DMS 273 (cell line): ENCODE data around the gene SAMD4B.

Experiments
- DNase-seq: peaks from one replicate; lab custom pipeline; 2025; ENCODE audit not compliant: unreplicated experiment; lab: John Stamatoyannopoulos, UW

The SAMD4B gene

GRCh38 chr19:39407660-39408391, 65.6 kb downstream of the SAMD4B start:
- DNase-seq: no peak

GRCh38 chr19:39408392-39409207, 66.4 kb downstream of the SAMD4B start:
- DNase-seq: peak; percentile 47

- peak; percentile 71 for DNase-seq
These were observed 67.2 kb downstream of the SAMD4B start for GRCh38 chr19:39409208-39410016.

DNA sequence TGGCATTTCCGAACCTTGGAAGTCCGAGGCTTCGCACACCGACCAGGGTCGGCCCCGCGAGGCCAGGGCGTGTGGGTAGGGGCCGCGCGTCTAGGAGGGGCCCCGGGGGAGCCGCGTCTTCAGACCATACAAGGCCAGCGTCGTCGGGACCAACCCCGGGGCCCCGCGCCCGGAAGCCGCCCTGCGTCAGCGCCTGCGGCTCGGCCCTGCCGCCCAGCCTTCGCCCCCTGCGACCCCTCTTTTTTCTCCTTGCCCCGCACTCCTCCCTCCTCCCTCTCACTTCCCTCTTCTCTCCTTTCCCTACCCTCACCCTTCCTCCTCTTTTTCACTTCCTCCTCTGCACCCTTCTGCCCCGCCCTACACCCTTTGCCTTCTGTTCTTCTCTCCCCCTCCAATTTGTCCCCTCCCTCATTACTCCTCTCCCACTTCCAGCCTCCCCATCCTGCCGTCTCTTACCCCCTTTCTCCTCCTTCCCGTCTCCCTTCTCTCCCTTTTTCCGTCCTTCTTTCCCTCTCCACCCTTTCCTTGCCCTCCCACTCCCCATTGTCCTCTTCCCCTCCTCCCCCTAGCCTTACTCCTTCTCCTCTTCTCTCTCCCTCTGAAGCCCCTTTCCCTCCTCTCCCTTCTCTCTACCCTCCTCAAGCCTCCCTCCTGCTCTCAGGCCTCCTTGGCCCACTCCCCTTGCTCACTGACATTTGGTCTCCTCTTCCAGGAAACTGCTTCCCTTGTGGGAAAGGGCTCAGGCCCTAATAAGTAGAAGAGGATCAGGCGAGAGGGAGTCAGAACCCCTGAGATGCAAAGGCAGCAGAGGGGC, 68.0 kb downstream of the SAMD4B start:
- peak; percentile 71 for DNase-seq

GRCh38 chr19:39410831-39411080, 68.5 kb downstream of the SAMD4B start:
- no peak for DNase-seq

DNA sequence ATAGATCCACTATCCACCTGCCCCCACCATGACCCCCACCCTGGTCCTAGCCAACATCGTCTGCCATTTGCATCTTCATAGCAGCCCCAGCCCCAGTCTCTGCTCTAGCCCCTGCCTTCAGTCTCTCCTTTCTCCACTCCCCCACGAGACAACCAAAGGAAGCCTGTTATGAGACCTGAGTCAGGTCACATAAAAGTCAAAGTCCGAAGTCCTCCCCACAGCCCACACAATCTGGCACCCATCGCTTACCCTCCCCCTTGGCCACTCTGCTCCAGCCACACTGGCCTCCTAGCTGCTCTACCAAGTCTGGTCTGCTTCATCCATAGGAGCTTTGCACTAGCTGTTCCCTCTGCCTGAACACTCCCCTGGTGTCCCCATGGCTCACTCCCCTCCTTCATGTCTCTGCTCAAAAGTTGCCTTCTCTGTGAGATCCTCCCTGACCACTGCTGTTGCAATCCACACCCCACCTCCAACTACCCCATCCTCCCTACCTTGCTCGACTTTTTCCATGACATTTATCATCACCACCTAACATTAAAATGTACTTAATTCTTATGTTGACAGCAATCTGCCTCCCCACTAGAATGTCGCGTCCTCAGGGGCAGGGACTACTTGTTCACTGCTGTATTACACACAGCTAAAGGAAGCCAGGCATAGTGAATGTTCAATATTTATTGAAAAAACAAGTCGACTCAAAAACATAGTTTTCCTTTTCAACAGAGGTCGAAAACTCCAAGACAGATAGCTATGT, 69.0 kb downstream of the SAMD4B start:
- DNase-seq: no peak

- peak; percentile 96 for DNase-seq
These were observed 69.5 kb downstream of the SAMD4B start for GRCh38 chr19:39411832-39412099.

DNA sequence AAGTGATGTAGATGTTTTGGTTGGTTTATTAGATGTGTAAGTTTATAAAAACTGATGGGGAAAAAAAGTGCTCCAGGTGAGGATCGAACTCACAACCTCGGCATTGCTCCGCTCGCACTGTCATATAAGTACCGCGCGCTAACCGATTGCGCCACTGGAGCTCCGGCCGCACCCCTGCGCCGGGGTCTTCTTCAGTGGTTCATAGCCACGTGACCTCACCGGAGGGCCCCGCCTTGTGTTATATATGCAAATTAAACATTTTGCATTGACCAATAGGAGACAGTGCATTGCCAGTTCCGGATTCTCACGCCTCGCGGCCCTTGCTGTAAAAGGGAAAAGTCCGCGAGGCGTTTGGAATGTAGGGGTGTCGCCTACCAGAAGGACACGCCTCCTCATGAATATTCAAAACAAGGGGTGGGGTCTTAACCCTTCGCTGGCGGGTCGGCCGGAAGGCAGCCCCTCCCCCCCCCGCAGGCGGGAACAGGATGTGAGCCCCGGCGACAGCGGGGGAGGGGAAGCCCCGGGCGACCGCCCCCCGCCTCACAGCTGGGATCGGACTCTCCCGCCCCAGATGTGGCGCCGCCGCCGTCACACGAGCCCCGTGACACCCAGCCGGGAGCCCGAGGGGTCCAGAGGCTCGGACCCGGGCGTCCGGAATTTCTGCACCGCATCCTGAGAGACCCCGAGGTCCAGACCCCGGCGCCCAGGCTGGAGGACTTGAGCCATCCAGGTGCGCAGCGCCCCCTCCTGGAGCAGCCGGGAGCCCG, 70.1 kb downstream of the SAMD4B start, which contains the start of gene PLEKHG2:
Gene PLEKHG2 (plus strand): TSS at position 570 of the 767 bp plus-strand sequence. CDS start 1,418 bp downstream, outside the sequence.
- peak; percentile 99 for DNase-seq

DNA sequence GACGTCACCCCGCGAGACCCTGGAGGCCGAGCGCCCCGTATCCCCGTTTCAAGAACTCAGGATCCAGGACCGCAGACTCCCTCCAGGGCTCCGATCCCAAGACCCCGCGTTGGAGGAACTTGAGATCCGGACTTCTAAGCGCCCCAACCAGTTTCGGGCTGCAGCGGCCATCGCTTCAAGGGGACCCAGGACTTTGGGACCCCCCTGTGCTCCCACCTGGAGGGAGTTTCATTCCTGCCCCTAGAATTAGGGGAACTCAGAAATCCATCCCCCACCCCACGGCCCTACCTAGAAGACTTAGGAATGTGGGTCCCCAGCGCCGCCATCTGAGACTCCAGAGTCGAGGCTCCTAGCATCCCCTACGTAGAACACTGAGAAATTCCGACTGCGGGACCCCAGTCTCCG, 70.6 kb downstream of the SAMD4B start:
- DNase-seq: no peak

DNA sequence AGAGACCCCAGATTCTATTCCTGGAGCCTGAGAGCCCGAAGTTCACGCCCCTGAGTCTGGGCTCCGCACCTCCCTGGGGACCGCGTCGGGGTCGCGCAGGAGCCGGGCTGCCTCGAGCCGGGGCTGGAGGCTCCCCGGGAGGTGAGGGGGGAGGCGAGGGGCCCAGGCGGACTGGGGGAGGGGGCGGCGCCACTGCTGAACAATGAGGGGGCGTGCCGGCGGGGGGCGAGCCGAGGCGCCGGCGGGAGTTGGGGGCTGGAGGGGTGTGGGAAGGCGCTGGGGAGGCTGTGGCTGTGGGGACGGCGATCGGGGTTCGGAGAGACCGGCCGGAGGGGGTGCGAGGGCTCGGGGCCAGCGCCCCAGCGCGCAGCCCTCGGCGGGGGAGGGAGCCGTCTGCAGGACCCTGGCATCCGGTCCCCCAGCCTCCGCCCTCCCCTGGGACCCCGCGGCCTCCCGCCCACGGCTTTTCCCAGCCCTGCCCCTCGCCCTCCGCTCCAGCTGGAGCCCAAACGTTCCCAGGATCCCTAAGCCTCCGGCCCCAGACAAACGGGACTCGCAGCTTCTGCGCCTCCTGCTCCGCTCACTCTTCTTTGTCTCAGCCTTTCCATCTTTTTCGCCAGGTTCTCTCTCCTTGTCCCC, 71.2 kb downstream of the SAMD4B start:
- DNase-seq: peak; percentile 80

DNA sequence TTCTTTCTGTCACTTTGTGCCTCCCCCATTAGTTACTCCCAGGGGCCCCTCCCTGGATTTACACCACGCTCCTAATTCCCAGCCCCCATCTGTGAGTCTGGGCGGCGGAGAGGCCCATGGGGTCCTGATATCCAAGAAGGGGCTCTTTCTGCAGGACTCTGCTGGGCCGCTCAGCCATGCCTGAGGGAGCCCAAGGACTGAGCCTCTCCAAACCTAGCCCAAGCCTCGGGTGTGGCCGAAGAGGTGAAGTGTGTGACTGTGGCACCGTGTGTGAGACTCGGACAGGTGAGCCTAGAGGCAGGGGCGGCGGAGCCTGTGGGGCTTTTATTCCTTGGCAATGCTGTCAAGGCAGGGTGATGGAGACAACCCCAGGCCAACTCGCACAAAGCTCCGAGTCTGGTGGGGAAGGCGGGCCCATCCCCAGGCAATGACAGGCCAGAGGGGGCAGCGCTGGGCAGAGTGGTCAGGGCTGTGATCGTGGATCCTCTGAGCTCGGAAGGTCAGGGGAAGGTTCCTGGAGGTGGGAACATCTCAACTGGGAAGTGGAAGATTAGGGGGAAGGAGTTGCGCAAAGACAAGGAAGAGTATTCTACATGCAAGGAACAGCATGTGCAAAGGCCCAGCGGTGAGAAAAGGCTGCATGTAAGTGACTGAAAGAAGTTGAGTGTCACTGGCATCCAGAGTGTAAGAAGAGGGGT, 71.8 kb downstream of the SAMD4B start:
- DNase-seq: peak; percentile 39

- no peak for DNase-seq
These were observed 73.2 kb downstream of the SAMD4B start for GRCh38 chr19:39415111-39416046.

DNA sequence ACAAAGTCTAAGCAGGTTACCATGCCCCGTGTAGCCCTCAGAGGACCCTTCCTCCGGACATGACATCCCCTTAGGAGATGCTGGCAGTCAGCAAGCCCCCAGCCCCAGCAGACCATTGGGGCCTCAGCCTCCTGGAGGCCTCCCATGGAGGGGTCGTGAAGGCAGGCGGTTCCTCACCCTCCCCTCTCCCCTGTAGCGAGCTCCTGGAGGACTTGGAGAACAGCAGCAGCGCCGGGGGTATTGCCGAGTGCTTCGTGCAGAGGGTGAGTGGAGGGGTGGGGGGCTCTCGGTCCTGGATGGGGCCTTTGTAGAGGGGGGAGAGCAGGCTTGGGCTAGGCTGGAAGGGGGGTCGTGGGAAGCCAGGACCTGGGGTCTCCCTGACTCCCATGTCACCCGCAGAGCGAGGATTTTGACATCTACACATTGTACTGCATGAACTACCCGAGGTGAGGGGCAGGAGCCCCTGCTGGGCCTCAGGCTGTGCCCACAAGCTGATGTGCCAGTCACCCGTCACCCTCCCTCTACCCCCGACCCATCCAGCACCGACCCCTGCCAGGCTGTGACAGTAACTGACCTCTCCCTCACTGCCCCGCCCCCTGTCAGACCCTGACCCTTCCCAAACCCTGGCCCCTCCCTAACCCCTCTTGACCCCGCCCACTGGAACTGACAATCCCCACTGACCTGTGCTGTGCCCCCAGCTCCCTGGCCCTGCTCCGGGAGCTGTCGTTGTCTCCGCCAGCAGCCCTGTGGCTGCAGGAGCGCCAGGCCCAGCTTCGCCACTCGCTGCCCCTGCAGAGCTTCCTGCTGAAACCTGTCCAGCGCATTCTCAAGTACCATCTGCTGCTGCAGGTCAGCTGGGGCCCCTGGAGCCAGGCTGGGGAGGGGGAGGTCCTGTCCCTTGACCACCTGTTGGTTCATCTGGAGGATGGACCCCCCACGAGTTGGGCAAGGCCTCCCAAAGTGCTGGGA, 74.2 kb downstream of the SAMD4B start:
- DNase-seq: peak; percentile 65

GRCh38 chr19:39417463-39418181, 75.4 kb downstream of the SAMD4B start:
- DNase-seq: no peak

GRCh38 chr19:39419003-39419402, 76.8 kb downstream of the SAMD4B start:
- no peak for DNase-seq

DNA sequence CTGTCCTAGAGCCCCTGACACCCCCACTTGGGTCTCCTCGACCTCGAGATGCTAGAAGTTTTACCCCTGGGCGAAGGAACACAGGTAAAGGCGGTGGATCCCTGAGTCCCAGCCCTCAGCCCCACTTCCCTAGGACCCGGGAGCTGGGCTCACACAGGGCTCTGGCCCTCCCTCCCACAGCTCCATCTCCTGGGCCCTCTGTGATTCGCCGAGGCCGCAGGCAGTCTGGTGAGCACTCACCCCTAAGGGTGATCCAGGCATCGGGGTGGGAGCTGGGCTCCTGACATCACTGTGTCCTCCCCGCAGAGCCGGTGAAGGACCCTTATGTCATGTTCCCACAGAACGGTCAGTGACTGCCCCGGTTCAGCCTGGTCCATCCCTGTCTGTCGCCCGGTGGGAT, 78.5 kb downstream of the SAMD4B start:
- DNase-seq: no peak
